ENCODE data around the gene TMEM170A.
A peak's percentile ranks its signal among the peaks of the same experiment; 100 is the strongest.

Gene TMEM170A

DNA sequence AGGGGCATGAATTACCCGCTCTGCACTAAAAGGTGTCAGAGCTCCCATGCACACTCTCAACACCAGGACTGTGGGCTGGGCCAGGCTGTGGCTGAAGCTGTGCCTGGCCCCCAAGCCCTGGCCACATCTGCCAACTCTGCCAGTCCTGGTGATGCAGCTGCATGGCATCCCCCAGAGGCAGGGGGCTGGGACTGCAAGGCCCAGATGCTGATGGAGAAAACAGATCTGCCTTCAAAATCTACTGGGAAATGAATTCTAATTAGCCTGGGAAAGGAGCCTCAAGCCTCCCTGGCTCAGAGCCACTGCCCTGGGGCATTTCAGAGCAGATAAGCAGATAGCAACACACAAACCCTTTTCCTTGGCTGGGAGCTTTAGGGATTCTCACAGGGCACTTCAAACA is 27.4 kb upstream of the TMEM170A start:
- H2BK15ac ChIP-seq (ENCODE audit: low read depth, poor library complexity, severe bottlenecking): peak overlapping the region; percentile 20
- H3K4me3 ChIP-seq (ENCODE audit: insufficient read depth in 1 of 2, low read depth in 1 of 2, low read length in 2 of 2): no peak overlapping the region
- H2AK5ac ChIP-seq (ENCODE audit: low read length, severe bottlenecking): no peak overlapping the region
- no peaks in the 10 kb centered on the region for H3K9me3 ChIP-seq (ENCODE audit: control insufficient read depth, low read length)
- H3K9ac ChIP-seq (ENCODE audit: low read length): no peak overlapping the region
- H4K91ac ChIP-seq (ENCODE audit: low read length): no peak overlapping the region
- H2BK5ac ChIP-seq (ENCODE audit: low read depth, low read length, poor library complexity, severe bottlenecking): no peak overlapping the region
- 88% methylated on average over 1 of the region's 1 CpG for WGBS
- H3K4me2 ChIP-seq (ENCODE audit: low read length, poor library complexity, severe bottlenecking): no peak overlapping the region
- no peak overlapping the region for H2AFZ ChIP-seq (ENCODE audit: low read depth, low read length)
- DNase-seq: no peak
- H3K14ac ChIP-seq (ENCODE audit: low read length in 2 of 2): peak overlapping the region in 1 of 2 experiments; percentile 59
- H3K27ac ChIP-seq (ENCODE audit: low read length, poor library complexity, severe bottlenecking): no peak overlapping the region
- H2BK12ac ChIP-seq (ENCODE audit: low read length in 2 of 2): no peak overlapping the region
- peaks cover 13% of the 10 kb centered on the region for H3K4me1 ChIP-seq (ENCODE audit: control insufficient read depth, insufficient read depth, low read depth, low read length)
- H3K27me3 ChIP-seq (ENCODE audit: control insufficient read depth in 1 of 2, insufficient read depth in 1 of 2, low read length in 2 of 2): peaks cover 36 to 44% of the 10 kb centered on the region in 2 experiments
- no peaks in the 10 kb centered on the region for H3K79me1 ChIP-seq (replicated peaks; ENCODE audit: low read length, poor library complexity, severe bottlenecking)
- H3K36me3 ChIP-seq (ENCODE audit: control insufficient read depth in 1 of 2, insufficient read depth in 2 of 2, low read depth in 1 of 2, low read length in 2 of 2): no peaks in the 10 kb centered on the region
- H3K4ac ChIP-seq (ENCODE audit: low read depth in 1 of 2, low read length in 2 of 2): no peak overlapping the region
- H3K18ac ChIP-seq (ENCODE audit: low read depth in 1 of 2, low read length in 2 of 2): no peak overlapping the region
- H2BK120ac ChIP-seq (ENCODE audit: low read depth, low read length): no peak overlapping the region
- no peak overlapping the region for H4K8ac ChIP-seq (ENCODE audit: low read length)
- H3K23ac ChIP-seq (ENCODE audit: low read length in 2 of 2): no peak overlapping the region

DNA sequence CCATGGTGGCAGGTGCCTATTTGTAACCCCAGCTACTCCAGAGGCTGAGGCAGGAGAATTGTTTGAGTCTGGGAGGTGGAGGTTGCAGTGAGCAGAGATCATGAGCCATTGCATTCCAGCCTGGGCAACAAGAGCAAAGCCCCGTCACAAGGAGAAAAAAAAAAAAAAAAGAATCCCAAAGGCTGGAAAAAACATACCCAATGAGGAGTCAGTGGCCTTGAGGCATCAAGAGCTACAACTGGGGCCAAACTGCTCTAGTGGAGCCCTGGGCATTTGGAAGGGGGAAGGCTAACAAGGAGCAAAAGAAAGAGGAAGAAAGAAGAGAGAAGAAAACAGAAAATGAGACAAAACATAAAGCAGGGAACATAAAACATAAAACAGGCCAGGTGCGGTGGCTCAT is 23.8 kb upstream of the TMEM170A start:
- Histone ChIP-seq H4K8ac (ENCODE audit: low read length) (no peak overlapping the region), H3K79me1 (replicated peaks; ENCODE audit: low read length, poor library complexity, severe bottlenecking) (no peaks in the 10 kb centered on the region), H3K9me3 (ENCODE audit: control insufficient read depth, low read length) (no peaks in the 10 kb centered on the region), H3K9ac (ENCODE audit: low read length) (no peak overlapping the region), H2AK5ac (ENCODE audit: low read length, severe bottlenecking) (no peak overlapping the region), H3K27ac (ENCODE audit: low read length, poor library complexity, severe bottlenecking) (no peak overlapping the region), H3K18ac (ENCODE audit: low read depth in 1 of 2, low read length in 2 of 2) (no peak overlapping the region), H2BK120ac (ENCODE audit: low read depth, low read length) (no peak overlapping the region), H3K23ac (ENCODE audit: low read length in 2 of 2) (no peak overlapping the region), H3K4me1 (ENCODE audit: control insufficient read depth, insufficient read depth, low read depth, low read length) (peaks cover 6% of the 10 kb centered on the region), H3K14ac (ENCODE audit: low read length in 2 of 2) (no peak overlapping the region), H4K91ac (ENCODE audit: low read length) (no peak overlapping the region), H2BK5ac (ENCODE audit: low read depth, low read length, poor library complexity, severe bottlenecking) (no peak overlapping the region), H2BK12ac (ENCODE audit: low read length in 2 of 2) (no peak overlapping the region), H3K4me3 (ENCODE audit: insufficient read depth in 1 of 2, low read depth in 1 of 2, low read length in 2 of 2) (no peak overlapping the region), H2AFZ (ENCODE audit: low read depth, low read length) (no peak overlapping the region), H3K4me2 (ENCODE audit: low read length, poor library complexity, severe bottlenecking) (no peak overlapping the region), H3K27me3 (ENCODE audit: control insufficient read depth in 1 of 2, insufficient read depth in 1 of 2, low read length in 2 of 2) (peaks cover 22 to 27% of the 10 kb centered on the region in 2 experiments), H3K4ac (ENCODE audit: low read depth in 1 of 2, low read length in 2 of 2) (no peak overlapping the region), H3K36me3 (ENCODE audit: control insufficient read depth in 1 of 2, insufficient read depth in 2 of 2, low read depth in 1 of 2, low read length in 2 of 2) (no peaks in the 10 kb centered on the region), H2BK15ac (ENCODE audit: low read depth, poor library complexity, severe bottlenecking) (no peak overlapping the region)
- WGBS: 98% methylated on average over 2 of the region's 2 CpGs
- no peak for DNase-seq

DNA sequence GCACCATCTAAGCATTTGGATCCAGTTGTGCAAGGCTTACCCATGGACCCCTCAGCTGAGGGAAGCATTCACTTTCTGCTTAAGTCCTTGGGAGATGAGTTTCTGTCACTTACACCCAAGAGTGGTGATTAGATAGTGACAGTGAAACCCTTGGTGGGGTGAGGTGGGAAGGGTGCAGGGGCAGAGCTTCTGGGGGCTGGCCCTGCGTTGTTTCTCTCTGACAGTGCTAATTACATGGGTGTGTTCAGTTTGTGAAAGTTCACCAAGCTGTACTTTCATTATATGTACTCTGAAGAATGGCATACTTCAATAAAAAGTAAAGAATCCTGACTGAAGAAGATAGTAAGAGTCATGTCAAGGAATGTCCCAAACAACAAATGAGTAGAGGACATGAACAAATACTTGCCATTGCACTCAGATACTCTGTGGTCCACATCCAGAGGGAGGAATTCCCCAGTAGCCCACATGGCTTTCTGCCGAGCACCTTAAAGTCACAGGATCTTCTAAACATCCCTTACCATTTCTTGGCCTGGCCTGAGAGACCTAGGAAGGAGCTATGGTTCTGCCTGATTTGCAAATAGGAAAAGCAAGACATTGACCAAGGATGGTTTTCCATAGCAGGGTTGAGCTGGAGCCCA is 22.3 kb upstream of the TMEM170A start:
- Histone ChIP-seq H2BK120ac (ENCODE audit: low read depth, low read length) (no peak overlapping the region), H3K4me3 (ENCODE audit: insufficient read depth in 1 of 2, low read depth in 1 of 2, low read length in 2 of 2) (no peak overlapping the region), H2BK5ac (ENCODE audit: low read depth, low read length, poor library complexity, severe bottlenecking) (no peak overlapping the region), H4K8ac (ENCODE audit: low read length) (no peak overlapping the region), H3K18ac (ENCODE audit: low read depth in 1 of 2, low read length in 2 of 2) (no peak overlapping the region), H3K36me3 (ENCODE audit: control insufficient read depth in 1 of 2, insufficient read depth in 2 of 2, low read depth in 1 of 2, low read length in 2 of 2) (no peaks in the 10 kb centered on the region), H2BK15ac (ENCODE audit: low read depth, poor library complexity, severe bottlenecking) (no peak overlapping the region), H3K23ac (ENCODE audit: low read length in 2 of 2) (no peak overlapping the region), H2AFZ (ENCODE audit: low read depth, low read length) (no peak overlapping the region), H3K79me1 (replicated peaks; ENCODE audit: low read length, poor library complexity, severe bottlenecking) (no peaks in the 10 kb centered on the region), H2AK5ac (ENCODE audit: low read length, severe bottlenecking) (no peak overlapping the region), H3K27ac (ENCODE audit: low read length, poor library complexity, severe bottlenecking) (no peak overlapping the region), H3K14ac (ENCODE audit: low read length in 2 of 2) (no peak overlapping the region), H3K4ac (ENCODE audit: low read depth in 1 of 2, low read length in 2 of 2) (no peak overlapping the region), H2BK12ac (ENCODE audit: low read length in 2 of 2) (no peak overlapping the region), H4K91ac (ENCODE audit: low read length) (no peak overlapping the region), H3K9me3 (ENCODE audit: control insufficient read depth, low read length) (no peaks in the 10 kb centered on the region), H3K4me2 (ENCODE audit: low read length, poor library complexity, severe bottlenecking) (no peak overlapping the region), H3K4me1 (ENCODE audit: control insufficient read depth, insufficient read depth, low read depth, low read length) (peaks cover 4% of the 10 kb centered on the region), H3K27me3 (ENCODE audit: control insufficient read depth in 1 of 2, insufficient read depth in 1 of 2, low read length in 2 of 2) (peaks cover 11 to 17% of the 10 kb centered on the region in 2 experiments), H3K9ac (ENCODE audit: low read length) (no peak overlapping the region)
- 100% methylated on average over 1 of the region's 2 CpGs for WGBS
- DNase-seq: no peak

DNA sequence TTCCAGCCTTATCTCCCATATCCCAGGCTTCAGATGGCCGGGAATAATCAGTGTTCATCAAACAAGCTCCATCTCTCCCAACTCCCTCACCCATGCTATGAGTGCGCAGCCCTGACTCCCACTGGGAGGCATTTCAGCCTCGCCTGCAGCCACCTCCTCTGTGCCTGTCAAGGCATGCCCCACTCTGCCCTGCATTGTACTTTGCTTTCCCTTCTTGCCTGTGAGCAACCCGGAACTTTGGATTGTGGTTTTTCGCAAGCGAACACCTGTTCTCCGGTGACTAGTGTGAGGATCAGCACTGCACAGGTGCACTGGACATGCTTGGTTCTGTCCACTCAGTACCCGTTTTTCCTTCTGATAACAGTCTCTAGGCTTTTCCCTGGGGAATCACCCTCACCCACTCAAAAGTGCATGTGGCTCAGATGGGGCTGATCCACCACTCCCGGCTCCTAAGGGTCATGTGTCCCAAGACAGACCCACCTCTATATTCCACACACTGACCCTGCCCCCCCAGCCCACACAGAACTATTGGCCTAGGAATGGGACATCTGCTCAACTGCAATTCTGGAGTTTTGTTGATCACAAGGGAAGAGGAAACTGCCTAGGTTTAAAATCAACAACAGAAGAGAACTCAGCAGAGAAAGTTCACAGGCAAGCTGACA is 21.7 kb upstream of the TMEM170A start:
- H3K36me3 ChIP-seq (ENCODE audit: control insufficient read depth in 1 of 2, insufficient read depth in 2 of 2, low read depth in 1 of 2, low read length in 2 of 2): no peaks in the 10 kb centered on the region
- H3K4me1 ChIP-seq (ENCODE audit: control insufficient read depth, insufficient read depth, low read depth, low read length): peaks cover 3% of the 10 kb centered on the region
- H2AK5ac ChIP-seq (ENCODE audit: low read length, severe bottlenecking): no peak overlapping the region
- H3K79me1 ChIP-seq (replicated peaks; ENCODE audit: low read length, poor library complexity, severe bottlenecking): no peaks in the 10 kb centered on the region
- no peak for DNase-seq
- no peak overlapping the region for H2AFZ ChIP-seq (ENCODE audit: low read depth, low read length)
- H3K23ac ChIP-seq (ENCODE audit: low read length in 2 of 2): peak overlapping the region in 1 of 2 experiments; percentile 63
- H4K91ac ChIP-seq (ENCODE audit: low read length): no peak overlapping the region
- H3K27me3 ChIP-seq (ENCODE audit: control insufficient read depth in 1 of 2, insufficient read depth in 1 of 2, low read length in 2 of 2): peaks cover 9 to 22% of the 10 kb centered on the region in 2 experiments
- H3K9me3 ChIP-seq (ENCODE audit: control insufficient read depth, low read length): no peaks in the 10 kb centered on the region
- no peak overlapping the region for H2BK120ac ChIP-seq (ENCODE audit: low read depth, low read length)
- H3K18ac ChIP-seq (ENCODE audit: low read depth in 1 of 2, low read length in 2 of 2): no peak overlapping the region
- 94% methylated on average over 9 of the region's 9 CpGs for WGBS
- no peak overlapping the region for H3K4me2 ChIP-seq (ENCODE audit: low read length, poor library complexity, severe bottlenecking)
- H2BK15ac ChIP-seq (ENCODE audit: low read depth, poor library complexity, severe bottlenecking): no peak overlapping the region
- no peak overlapping the region for H3K14ac ChIP-seq (ENCODE audit: low read length in 2 of 2)
- H3K4ac ChIP-seq (ENCODE audit: low read depth in 1 of 2, low read length in 2 of 2): no peak overlapping the region
- no peak overlapping the region for H3K27ac ChIP-seq (ENCODE audit: low read length, poor library complexity, severe bottlenecking)
- no peak overlapping the region for H3K4me3 ChIP-seq (ENCODE audit: insufficient read depth in 1 of 2, low read depth in 1 of 2, low read length in 2 of 2)
- no peak overlapping the region for H4K8ac ChIP-seq (ENCODE audit: low read length)
- H2BK5ac ChIP-seq (ENCODE audit: low read depth, low read length, poor library complexity, severe bottlenecking): no peak overlapping the region
- no peak overlapping the region for H3K9ac ChIP-seq (ENCODE audit: low read length)
- H2BK12ac ChIP-seq (ENCODE audit: low read length in 2 of 2): no peak overlapping the region
